Right hindlimb (tissue), 1 donor: ENCODE measurements around the gene TSEN54.
"Not testable (repeated sequence)": the region's sequence is repeated elsewhere in the genome, so short reads cannot be mapped to it uniquely, and the experiment has no call there.

Source experiments
- DNase-seq: peaks from one replicate; pipeline ENCODE4 v3.0.0-alpha.2; 2018

Gene TSEN54

GRCh38 chr17:75505640-75506039 is 10.7 kb upstream of the TSEN54 start:
- no peak for DNase-seq

GRCh38 chr17:75506134-75506533 is 10.2 kb upstream of the TSEN54 start:
- no peak for DNase-seq

GRCh38 chr17:75506888-75507287 is 9.4 kb upstream of the TSEN54 start:
- DNase-seq, result no peak

- peak; percentile 34 for DNase-seq
Measured at GRCh38 chr17:75507733-75508719, 8.3 kb upstream of the TSEN54 start.

GRCh38 chr17:75508931-75509361 is 7.4 kb upstream of the TSEN54 start:
- DNase-seq, result peak; percentile 20

GRCh38 chr17:75509528-75510258 is 6.6 kb upstream of the TSEN54 start:
- DNase-seq, result peak; percentile 44

- no peak for DNase-seq
Measured at GRCh38 chr17:75511270-75511609, 5.1 kb upstream of the TSEN54 start.

GRCh38 chr17:75511610-75512575 is 4.4 kb upstream of the TSEN54 start:
- peak; percentile 40 for DNase-seq

GRCh38 chr17:75512926-75513640 is 3.2 kb upstream of the TSEN54 start:
- no peak for DNase-seq

GRCh38 chr17:75513641-75514000 is 2.7 kb upstream of the TSEN54 start:
- DNase-seq, result peak; percentile 26

- DNase-seq, result peak; percentile 52
Measured at GRCh38 chr17:75514299-75514918, 1.9 kb upstream of the TSEN54 start.

GRCh38 chr17:75514919-75515495 is 1.3 kb upstream of the TSEN54 start:
- DNase-seq, result no peak

GRCh38 chr17:75515496-75516254 is 653 bp upstream of the TSEN54 start, which contains the start of gene CASKIN2:
TSS of gene CASKIN2 (minus strand) at chr17:75515537. CDS start at chr17:75513804, 1,733 bp downstream.
- DNase-seq, result peak; percentile 98

- peak; percentile 56 for DNase-seq
Measured at GRCh38 chr17:75516619-75517296, 430 bp downstream of the TSEN54 start.

GRCh38 chr17:75517297-75517865 is 1.1 kb downstream of the TSEN54 start:
- DNase-seq, result peak; percentile 21

GRCh38 chr17:75518201-75518600 is 1.9 kb downstream of the TSEN54 start:
- DNase-seq, result no peak

GRCh38 chr17:75518983-75519537 is 2.7 kb downstream of the TSEN54 start:
- DNase-seq, result no peak

GRCh38 chr17:75520413-75520812 is 4.1 kb downstream of the TSEN54 start:
- not testable (repeated sequence) for DNase-seq

GRCh38 chr17:75521290-75521689 is 5.0 kb downstream of the TSEN54 start:
- DNase-seq, result no peak
